ENCODE results near the gene NAIF1.

The NAIF1 gene

GRCh38 chr9:128055344-128056040 lies 11.6 kb downstream of the NAIF1 start:
- no peaks in the 10 kb centered on the region for H3K27me3 Mint-ChIP-seq (ENCODE audit: low read depth)
- no peaks in the 10 kb centered on the region for H3K9me3 Mint-ChIP-seq
- no peak for TF ChIP-seq CTCF (IDR thresholded peaks at IDR 0.05; ENCODE audit: unreplicated experiment in 3 of 3)
- peaks cover 15% of the 10 kb centered on the region for H3K4me1 Mint-ChIP-seq
- H3K36me3 Mint-ChIP-seq (ENCODE audit: low read depth) = no peaks in the 10 kb centered on the region
- H3K27ac Mint-ChIP-seq = peak overlapping the region; percentile 68 to 90 (median 88)
- no peak overlapping the region for H3K4me3 Mint-ChIP-seq

- TF ChIP-seq CTCF (IDR thresholded peaks at IDR 0.05; ENCODE audit: unreplicated experiment in 3 of 3) = no peak
- no peaks in the 10 kb centered on the region for H3K27me3 Mint-ChIP-seq (ENCODE audit: low read depth)
- H3K36me3 Mint-ChIP-seq (ENCODE audit: low read depth) = no peaks in the 10 kb centered on the region
- H3K9me3 Mint-ChIP-seq = no peaks in the 10 kb centered on the region
- H3K27ac Mint-ChIP-seq = peak overlapping the region; percentile 12 to 65 (median 21)
- H3K4me3 Mint-ChIP-seq = no peak overlapping the region
- H3K4me1 Mint-ChIP-seq = peaks cover 23% of the 10 kb centered on the region
These were observed 13.0 kb downstream of the NAIF1 start for GRCh38 chr9:128054087-128054486.

DNA sequence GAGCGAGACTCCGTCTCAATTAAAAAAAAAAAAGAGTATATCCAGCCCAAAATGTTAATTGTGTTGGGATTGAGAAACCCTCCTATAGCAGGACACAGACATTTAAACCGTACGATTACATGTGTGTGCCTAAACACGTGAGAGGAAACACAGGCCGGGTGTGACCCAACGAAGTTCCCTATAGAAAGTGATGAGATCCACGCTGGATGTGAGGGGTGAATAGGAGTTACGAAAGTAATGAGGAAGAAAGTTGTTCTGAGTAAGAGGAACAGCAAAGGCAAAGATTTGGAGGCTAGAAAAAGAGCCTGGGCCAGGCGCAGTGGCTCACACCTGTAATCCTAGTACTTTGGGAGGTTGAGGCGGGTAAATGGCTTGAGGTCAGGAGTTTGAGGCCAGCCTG lies 13.6 kb downstream of the NAIF1 start:
- H3K9me3 Mint-ChIP-seq = no peaks in the 10 kb centered on the region
- no peaks in the 10 kb centered on the region for H3K27me3 Mint-ChIP-seq (ENCODE audit: low read depth)
- no peak for TF ChIP-seq CTCF (IDR thresholded peaks at IDR 0.05; ENCODE audit: unreplicated experiment in 3 of 3)

DNA sequence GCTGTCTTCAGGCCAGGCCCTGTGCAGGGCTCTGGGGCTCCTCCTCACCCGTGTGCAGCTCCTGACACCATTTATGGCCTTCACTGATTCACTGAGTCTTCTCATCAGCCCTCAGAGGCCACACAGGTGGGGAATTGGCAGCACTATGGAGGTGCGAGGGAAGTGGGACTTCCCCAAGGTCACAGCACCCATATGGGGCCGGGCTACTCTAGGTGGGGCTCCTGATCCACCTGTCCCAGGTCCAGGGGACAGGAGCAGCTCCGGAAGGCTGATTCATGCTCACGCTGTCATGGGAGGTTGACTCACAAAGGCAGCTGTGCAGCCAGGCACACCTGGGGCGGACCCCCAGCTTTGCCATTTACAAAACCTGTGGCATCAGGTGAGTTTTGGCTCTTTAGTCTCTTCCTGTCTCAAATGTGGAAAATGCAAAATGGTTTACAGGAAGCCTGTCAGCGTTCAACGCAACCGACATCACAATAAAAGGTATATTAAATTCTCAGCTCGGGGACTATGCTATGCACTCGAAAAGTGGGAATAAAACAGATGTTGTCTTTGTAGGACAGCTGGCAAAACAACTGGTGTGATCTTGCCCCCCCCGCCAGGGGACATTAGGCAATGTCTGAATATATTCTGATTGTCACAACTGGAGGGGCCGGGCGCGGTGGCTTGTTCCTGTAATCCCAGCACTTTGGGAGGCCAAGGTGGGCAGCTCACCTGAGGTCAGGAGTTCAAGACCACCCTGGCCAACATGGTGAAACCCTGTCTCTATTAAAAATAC lies 15.0 kb downstream of the NAIF1 start:
- TF ChIP-seq CTCF (IDR thresholded peaks at IDR 0.05; ENCODE audit: unreplicated experiment in 3 of 3) = no peak
- Mint-ChIP-seq H3K4me1 (peaks cover 25% of the 10 kb centered on the region), H3K27me3 (ENCODE audit: low read depth) (no peaks in the 10 kb centered on the region), H3K4me3 (no peak overlapping the region), H3K9me3 (no peaks in the 10 kb centered on the region), H3K27ac (no peak overlapping the region), H3K36me3 (ENCODE audit: low read depth) (no peaks in the 10 kb centered on the region)

More for the DNA sequence above, 13.6 kb downstream of the NAIF1 start:
- Mint-ChIP-seq H3K4me3 (no peak overlapping the region), H3K36me3 (ENCODE audit: low read depth) (no peaks in the 10 kb centered on the region), H3K27ac (peak overlapping the region in 2 of 3 experiments; percentile 21 to 38), H3K4me1 (peaks cover 26% of the 10 kb centered on the region)

DNA sequence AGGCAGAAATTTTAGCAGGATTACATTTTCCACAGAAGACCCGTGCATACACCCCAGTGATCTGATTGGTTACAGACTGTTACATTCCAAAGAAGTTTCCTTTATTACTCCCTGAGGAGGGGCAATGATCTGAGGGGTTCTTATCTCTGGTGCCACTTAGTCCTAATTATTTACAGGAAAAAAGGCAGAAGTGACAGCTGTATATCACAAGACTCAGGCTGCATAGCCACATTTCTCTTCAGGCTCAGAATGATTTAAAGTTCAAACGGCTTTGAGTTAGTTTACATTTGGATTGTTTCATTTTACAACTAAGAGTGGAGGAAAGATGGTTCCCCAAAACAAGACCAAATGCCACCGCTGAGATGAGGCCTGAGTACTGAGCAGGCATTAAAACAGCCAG lies 17.3 kb downstream of the NAIF1 start:
- H3K36me3 Mint-ChIP-seq (ENCODE audit: low read depth) = no peaks in the 10 kb centered on the region
- H3K27me3 Mint-ChIP-seq (ENCODE audit: low read depth) = no peaks in the 10 kb centered on the region
- H3K27ac Mint-ChIP-seq = peak overlapping the region; percentile 66 to 78 (median 77)
- TF ChIP-seq CTCF (IDR thresholded peaks at IDR 0.05; ENCODE audit: unreplicated experiment in 3 of 3) = no peak
- no peak overlapping the region for H3K4me3 Mint-ChIP-seq
- no peaks in the 10 kb centered on the region for H3K9me3 Mint-ChIP-seq
- H3K4me1 Mint-ChIP-seq = peaks cover 35% of the 10 kb centered on the region
